Spleen (tissue), 7 donors: ENCODE data around the gene CLDN34.

Source experiments
- POLR2A ChIP-seq, 3 donors: fragments of 450-650 bp; IDR thresholded peaks; one replicate each; pipeline ENCODE4 v1.5.1; 2017; ENCODE audit warnings: antibody characterized with exemption in 3 of 3, mild to moderate bottlenecking in 1 of 3
- TF ChIP-seq, protein P1 (sequence below), 11 experiments: fragments of 200-600 bp in 7 of 11; fragments of 450-650 bp in 4 of 11; sonication (generic) in 4 of 11; IDR thresholded peaks in 8 of 11; conservative IDR thresholded peaks in 3 of 11; 1 replicate in 7 of 11; 2 replicates in 4 of 11; pipeline versions ENCODE4 v1.4.0 to v1.8.0; 2016 to 2021; ENCODE audit warnings: antibody characterized with exemption in 11 of 11, inconsistent platforms in 4 of 11, mild to moderate bottlenecking in 1 of 11
- donor health status: DM: no; HTN: no; CAD: no; lungs with moderate emphysema.
- donor health status: DM: no; HTN: no; CAD: no.
- donor health status: DM: no; HTN: no; CAD: no.

DNA sequence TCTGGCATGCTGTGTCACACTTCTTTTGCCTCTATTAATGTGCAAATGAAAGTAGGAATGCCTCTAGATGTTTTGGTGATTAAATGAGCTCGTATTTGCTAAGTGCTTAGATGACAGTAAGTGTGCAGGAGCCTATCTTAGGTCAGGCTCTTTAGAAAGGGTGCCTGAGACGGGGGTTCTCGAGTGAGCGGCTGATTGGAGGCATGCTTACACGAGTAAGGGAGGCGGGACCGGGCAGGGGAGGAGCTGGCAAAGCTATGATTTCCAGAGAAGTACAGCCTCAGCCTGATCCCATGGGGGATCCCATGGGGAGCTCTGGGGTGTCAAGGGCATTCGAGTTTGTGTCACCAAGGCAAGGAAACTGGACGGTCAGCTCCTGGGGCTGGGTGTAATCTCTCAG, 44.8 kb downstream of the CLDN34 start:
- TF ChIP-seq, protein P1, sequence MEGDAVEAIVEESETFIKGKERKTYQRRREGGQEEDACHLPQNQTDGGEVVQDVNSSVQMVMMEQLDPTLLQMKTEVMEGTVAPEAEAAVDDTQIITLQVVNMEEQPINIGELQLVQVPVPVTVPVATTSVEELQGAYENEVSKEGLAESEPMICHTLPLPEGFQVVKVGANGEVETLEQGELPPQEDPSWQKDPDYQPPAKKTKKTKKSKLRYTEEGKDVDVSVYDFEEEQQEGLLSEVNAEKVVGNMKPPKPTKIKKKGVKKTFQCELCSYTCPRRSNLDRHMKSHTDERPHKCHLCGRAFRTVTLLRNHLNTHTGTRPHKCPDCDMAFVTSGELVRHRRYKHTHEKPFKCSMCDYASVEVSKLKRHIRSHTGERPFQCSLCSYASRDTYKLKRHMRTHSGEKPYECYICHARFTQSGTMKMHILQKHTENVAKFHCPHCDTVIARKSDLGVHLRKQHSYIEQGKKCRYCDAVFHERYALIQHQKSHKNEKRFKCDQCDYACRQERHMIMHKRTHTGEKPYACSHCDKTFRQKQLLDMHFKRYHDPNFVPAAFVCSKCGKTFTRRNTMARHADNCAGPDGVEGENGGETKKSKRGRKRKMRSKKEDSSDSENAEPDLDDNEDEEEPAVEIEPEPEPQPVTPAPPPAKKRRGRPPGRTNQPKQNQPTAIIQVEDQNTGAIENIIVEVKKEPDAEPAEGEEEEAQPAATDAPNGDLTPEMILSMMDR (IDR thresholded peaks at IDR 0.05 in 8 of 11, conservative IDR thresholded peaks at IDR 0.05 in 3 of 11) = no peak
- no peak for TF ChIP-seq POLR2A (IDR thresholded peaks at IDR 0.05)
